NT2/D1 (cell line): ENCODE results near the gene PALD1.

ENCODE experiments used
- SUZ12 ChIP-seq: IDR thresholded peaks from 2 replicates; pipeline ENCODE4 v1.6.1; 2011; ENCODE audit not compliant: insufficient read length, insufficient read depth; ENCODE audit errors: extremely low read depth
- YY1 ChIP-seq: IDR thresholded peaks from 2 replicates; pipeline ENCODE4 v1.6.1; 2011; ENCODE audit not compliant: insufficient read length, insufficient read depth
- ZNF274 ChIP-seq: IDR thresholded peaks from 2 replicates; pipeline ENCODE4 v1.6.1; 2011; ENCODE audit warnings: mild to moderate bottlenecking, low read depth, low read length

DNA sequence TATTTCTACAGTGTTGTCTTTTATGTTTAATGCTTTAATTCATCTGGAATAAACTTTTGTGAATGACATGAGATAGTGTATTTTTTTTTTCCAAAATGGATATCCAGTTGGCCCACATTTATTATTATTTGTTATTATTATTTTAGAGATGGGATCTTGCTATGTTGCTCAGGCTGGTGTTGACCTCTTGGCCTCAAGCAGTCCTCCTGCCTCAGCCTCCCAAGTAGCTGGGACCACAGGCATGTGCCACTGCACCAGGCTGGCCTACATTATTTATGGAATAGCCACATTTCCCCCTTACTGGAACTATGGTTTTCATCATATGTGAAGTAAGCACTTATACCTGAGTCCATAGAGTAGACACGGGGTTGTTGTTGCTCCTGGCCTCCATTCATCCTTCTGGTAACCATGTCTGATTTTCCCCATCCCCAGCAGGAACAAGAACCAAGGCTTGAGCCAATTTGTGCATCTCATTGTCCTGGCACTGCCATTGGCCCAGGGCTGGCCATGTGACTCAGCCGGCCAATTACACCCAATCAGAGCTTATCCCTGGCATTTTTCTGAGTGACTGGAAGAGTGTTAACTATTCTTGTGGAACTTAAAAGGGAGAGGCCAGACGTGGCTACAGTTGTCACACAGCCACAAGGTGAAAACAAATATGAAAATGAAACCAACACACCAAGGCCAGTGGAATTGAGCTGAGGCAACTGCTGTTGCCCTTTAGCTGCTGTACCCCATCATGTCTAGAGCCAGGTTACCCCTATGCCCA, 100.9 kb downstream of the PALD1 start:
- TF ChIP-seq ZNF274: no peak
- TF ChIP-seq SUZ12: no peak
- no peak for TF ChIP-seq YY1
